ENCODE measurements around the gene ATP6V0B.
A peak's percentile ranks its signal among the peaks of the same experiment; 100 is the strongest.

ATP6V0B gene

DNA sequence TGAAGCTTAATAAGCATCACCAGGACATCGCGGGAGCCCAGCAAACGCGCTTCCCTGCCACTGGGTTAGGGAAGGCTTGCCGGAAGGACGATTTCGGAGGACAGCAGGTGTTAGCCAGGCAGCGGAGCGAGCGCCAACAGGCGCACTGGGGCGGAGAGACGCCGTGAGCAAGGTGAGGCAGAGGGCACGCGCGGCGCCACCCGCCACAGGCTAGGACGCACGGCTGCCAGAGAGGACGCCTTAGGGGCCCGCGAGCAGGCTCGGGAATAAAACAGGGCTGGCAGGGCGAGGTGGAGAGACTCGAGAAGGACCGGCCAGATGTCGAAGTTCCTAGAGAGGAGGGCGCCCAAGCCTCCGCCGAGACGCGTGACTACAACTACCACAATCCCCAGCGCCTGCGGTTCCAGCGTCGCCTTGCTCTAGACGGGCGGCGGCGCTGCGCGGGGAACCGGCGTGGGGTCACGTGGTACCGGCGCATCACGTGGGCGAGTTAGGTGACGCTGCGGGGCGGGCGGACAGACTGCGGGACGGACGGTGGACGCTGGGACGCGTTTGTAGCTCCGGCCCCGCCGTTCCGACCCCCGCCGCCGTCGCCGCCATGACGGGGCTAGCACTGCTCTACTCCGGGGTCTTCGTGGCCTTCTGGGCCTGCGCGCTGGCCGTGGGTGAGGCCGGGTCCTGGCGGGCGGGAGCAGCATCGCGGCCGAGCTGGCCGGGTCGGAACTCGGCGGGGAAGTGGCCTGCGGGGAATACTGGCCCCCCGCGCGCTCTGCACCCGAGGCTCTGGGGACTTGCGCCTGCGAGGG lies at the start of gene ATP6V0B:
Gene ATP6V0B, plus strand, starts transcription at position 518 of the 806 bp plus-strand sequence. Its CDS starts 81 bp downstream, at position 599.
- DNase-seq (ENCODE audit: low read depth in 2 of 3, low spot score in 2 of 3): peak; percentile 88 to 94 (median 89)

DNA sequence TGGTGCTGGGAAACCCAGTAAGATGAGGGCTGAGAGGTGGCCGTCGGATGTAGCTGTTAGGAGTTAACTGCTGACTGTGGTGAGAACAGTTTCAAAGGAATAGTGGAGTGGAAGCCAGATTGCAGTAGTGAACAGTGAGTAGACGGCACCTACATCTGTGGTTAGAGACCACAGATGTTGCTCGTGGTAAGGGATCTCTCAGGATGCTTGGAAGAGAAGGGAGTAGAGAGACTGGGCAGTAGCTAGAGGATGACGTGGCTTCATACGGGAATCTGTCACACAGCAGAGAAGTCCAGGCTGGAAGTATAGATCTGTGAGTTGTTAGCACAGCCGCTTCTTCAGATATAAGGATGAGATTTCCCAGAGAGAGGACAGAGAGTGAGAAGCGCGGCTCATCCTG lies 48.9 kb upstream of the ATP6V0B start:
- DNase-seq (ENCODE audit: low read depth in 2 of 3, low spot score in 2 of 3): no peak

DNA sequence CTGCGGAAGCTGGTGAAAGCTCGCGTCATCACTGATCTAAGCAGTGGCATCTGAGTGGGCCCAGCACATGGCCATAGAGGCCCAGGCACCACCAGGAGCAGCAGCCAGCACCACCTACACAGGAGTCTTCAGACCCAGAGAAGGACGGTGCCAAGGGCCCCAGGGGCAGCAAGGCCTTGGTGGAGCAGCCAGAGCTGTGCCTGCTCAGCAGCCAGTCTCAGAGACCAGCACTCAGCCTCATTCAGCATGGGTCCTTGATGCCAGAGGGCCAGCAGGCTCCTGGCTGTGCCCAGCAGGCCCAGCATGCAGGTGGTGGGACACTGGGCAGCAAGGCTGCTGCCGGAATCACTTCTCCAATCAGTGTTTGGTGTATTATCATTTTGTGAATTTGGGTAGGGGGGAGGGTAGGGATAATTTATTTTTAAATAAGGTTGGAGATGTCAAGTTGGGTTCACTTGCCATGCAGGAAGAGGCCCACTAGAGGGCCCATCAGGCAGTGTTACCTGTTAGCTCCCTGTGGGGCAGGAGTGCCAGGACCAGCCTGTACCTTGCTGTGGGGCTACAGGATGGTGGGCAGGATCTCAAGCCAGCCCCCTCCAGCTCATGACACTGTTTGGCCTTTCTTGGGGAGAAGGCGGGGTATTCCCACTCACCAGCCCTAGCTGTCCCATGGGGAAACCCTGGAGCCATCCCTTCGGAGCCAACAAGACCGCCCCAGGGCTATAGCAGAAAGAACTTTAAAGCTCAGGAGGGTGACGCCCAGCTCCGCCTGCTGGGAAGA lies 44.4 kb upstream of the ATP6V0B start:
- DNase-seq (ENCODE audit: low read depth in 2 of 3, low spot score in 2 of 3): no peak

DNA sequence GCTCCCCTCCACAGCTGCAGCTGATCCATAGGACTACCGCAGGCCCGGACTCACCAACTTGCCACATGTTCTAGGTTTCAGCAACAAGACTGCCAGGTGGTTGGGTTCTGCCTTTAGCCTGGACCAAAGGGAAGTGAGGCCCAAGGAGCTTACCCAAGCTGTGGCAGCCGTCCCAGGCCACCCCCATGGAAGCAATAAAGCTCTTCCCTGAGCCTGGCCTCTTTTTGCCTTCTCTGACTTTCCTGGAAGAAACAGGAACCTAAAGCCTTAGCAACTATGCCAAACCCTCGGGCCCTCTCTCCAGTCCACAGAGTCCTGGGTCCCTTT lies 43.8 kb upstream of the ATP6V0B start:
- DNase-seq (ENCODE audit: low read depth in 2 of 3, low spot score in 2 of 3): no peak

DNA sequence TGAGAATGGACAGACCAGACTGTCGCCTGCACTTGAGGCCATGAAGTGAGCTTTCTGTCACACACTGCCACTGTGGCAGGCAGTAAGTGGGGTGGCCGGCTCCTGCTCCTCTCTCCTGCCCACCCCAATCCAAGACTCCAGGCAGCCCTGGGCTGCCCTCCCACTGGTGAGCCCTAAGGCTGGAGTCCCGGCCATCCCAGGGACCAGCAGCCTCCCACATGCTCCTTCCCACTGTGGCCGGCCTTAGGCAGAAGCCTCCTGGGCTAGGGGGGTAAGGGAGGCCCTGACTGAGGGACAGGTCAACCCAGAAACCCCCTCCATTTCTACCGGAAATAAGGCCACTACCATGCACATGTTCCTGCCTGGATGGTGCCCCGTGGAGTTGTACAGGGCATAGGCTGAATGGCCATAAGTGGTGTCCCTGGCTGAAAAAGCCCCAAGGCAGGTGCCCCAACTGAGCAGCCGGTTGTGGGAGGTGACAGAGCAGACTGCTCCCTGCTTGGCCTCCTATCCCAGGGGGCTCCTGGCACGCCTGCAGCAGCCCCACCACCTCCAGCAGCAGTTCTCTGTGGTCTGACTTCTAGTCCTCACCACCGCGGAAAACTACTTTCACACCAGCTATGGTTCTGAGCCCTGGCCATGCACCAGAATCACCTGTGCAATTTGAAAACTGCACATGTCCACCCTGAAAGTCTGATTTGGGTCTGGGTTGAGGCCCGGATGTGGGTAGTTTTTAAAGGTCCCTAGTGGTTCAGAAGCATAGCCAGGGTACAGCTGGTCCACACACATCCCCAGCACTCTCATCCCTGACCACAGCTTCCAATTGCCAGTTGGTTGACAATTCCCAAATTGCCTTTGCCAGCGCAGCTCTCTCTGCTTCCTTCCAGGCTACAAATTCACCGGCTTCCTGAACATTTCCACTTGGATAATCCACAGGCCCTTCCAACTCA lies 42.8 kb upstream of the ATP6V0B start:
- no peak for DNase-seq (ENCODE audit: low read depth in 2 of 3, low spot score in 2 of 3)

DNA sequence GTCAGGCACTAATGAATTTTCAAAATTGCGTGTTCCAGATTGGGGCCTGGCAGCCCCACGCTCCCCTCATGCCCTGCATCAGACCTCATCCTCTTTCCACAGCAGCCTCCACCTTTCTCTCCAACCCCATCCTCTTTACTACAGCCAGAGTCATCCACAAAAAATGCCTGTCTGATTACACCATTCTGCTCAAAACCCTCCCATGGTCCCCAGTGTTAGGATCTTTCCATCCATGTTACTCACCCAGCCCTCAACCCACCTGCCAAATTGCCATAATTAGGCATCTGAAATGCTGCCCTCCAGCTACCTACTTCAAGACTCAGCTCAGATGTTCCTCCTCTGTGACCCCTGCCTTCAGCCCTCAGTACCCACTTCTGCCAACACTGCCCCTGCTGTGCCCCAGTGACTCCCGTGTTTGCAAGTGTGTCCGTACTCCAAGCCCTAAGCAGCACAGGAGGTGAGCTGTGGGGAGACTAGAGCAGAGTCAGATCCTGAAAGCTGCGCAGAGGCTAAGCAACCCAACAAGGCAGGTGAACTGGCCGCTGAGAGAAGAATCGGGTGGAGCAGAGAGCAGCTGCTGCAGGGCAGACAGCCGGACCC lies 41.9 kb upstream of the ATP6V0B start:
- no peak for DNase-seq (ENCODE audit: low read depth in 2 of 3, low spot score in 2 of 3)

DNA sequence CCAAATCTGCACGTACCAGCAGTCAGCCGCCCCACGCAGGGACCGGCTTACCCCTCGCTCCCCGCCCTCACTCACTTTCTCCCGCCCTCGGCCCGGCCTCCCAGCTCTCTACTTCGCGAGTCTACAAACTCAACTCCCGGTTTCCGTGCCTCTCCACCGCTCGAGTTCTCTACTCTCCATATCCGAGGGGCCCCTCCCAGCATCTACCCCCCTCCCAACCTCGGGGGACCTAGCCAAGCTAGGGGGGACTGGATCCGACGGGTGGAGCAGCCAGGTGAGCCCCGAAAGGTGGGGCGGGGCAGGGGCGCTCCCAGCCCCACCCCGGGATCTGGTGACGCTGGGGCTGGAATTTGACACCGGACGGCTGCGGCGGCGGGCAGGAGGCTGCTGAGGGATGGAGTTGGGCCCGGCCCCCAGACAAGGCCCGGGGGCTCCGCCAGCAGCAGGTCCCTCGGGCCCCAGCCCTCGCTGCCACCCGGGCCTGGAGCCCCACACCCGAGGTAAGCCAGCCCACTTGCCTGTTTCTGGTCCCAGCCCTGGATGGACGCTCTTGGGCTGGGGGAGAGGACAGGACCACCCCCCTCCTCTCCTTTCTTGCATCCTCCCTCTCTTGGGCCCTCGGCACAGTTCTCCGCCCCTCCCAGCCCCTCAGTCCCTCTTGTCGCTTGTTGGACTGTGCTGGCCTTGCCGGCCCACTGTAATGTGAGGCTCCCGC lies 41.2 kb upstream of the ATP6V0B start, which contains the start of gene ARTN:
Gene ARTN, plus strand, starts transcription at position 416 of the 715 bp plus-strand sequence. CDS start 1,856 bp downstream, outside the sequence.
- no peak for DNase-seq (ENCODE audit: low read depth in 2 of 3, low spot score in 2 of 3)

DNA sequence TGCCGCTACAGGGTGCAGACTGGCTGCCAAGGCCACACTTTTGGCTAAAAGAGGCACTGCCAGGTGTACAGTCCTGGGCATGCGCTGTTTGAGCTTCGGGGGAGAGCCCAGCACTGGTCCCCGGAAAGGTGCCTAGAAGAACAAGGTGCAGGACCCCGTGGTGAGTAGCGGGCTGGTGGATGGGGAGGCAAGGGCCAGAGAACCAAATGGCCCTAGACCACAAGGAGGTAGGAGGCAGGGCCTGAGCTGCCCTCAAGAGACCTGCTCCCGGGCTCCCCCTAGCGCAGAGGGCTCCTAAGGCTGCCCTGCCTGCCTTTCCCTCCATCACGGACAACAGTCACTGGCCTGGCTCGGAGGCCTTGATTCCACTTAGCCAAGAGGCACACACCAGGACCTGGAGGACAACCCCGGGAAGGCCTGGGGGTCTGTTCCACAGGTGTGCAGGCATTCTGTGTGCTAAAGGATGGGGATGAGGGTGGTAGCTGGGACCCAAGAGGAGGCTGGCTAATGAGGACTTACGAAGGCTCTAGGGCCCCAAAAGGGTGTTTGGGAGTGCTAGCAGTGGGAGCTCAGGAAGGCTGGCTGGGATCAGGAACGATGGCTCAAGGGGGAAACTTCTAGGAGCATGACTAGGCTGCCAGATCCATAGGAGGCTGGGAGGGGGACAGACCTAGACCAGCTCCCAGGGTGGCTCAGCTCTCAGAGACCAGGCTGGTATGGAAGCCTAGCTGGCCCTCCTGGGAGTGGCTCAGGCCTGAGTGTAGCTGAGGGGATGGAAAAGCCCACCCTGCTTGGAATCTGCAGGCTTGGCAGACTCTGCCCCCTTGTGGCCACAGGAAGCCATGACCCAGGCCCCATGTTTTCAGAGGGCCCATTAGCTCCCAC lies 40.4 kb upstream of the ATP6V0B start:
- peak in 2 of 3 experiments; percentile 37 to 63 for DNase-seq (ENCODE audit: low read depth in 2 of 3, low spot score in 2 of 3)

DNA sequence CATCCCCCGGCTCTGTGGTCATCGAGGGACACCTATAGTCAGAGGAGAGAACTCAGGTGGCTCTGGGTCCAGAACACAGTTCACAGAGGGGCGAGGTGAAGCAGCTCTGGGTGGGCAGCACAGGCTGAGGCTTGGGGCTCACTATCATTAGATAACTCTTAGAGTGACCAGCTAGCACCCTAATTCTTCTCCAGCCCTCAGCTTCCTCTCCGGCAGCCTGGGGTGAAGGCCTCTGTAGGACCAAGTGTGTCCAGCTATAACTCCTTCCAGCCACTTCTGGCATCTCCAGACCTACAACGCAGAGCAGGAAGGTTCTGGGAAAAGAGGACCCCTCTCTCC lies 39.8 kb upstream of the ATP6V0B start:
- no peak for DNase-seq (ENCODE audit: low read depth in 2 of 3, low spot score in 2 of 3)

DNA sequence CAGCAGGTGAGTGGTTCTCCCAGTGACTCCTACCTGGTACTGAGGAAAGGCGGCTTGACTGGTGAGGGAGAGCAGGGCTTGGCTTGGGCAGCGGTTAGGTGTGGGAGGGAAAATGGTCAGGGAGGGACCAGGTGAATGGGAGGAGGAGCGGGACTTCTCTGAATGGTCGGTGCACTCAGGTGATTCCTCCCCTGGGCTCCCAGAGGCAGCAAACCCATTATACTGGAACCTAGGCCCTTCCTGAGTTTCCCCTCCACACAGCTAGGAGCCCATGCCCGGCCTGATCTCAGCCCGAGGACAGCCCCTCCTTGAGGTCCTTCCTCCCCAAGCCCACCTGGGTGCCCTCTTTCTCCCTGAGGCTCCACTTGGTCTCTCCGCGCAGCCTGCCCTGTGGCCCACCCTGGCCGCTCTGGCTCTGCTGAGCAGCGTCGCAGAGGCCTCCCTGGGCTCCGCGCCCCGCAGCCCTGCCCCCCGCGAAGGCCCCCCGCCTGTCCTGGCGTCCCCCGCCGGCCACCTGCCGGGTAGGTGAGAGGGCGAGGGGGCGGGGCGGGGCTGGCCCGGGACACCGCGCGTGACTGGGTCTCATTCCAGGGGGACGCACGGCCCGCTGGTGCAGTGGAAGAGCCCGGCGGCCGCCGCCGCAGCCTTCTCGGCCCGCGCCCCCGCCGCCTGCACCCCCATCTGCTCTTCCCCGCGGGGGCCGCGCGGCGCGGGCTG lies 38.9 kb upstream of the ATP6V0B start:
- DNase-seq (ENCODE audit: low read depth in 2 of 3, low spot score in 2 of 3): no peak

DNA sequence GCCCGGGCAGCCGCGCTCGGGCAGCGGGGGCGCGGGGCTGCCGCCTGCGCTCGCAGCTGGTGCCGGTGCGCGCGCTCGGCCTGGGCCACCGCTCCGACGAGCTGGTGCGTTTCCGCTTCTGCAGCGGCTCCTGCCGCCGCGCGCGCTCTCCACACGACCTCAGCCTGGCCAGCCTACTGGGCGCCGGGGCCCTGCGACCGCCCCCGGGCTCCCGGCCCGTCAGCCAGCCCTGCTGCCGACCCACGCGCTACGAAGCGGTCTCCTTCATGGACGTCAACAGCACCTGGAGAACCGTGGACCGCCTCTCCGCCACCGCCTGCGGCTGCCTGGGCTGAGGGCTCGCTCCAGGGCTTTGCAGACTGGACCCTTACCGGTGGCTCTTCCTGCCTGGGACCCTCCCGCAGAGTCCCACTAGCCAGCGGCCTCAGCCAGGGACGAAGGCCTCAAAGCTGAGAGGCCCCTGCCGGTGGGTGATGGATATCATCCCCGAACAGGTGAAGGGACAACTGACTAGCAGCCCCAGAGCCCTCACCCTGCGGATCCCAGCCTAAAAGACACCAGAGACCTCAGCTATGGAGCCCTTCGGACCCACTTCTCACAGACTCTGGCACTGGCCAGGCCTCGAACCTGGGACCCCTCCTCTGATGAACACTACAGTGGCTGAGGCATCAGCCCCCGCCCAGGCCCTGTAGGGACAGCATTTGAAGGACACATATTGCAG lies 38.2 kb upstream of the ATP6V0B start:
- DNase-seq (ENCODE audit: low read depth in 2 of 3, low spot score in 2 of 3): no peak

DNA sequence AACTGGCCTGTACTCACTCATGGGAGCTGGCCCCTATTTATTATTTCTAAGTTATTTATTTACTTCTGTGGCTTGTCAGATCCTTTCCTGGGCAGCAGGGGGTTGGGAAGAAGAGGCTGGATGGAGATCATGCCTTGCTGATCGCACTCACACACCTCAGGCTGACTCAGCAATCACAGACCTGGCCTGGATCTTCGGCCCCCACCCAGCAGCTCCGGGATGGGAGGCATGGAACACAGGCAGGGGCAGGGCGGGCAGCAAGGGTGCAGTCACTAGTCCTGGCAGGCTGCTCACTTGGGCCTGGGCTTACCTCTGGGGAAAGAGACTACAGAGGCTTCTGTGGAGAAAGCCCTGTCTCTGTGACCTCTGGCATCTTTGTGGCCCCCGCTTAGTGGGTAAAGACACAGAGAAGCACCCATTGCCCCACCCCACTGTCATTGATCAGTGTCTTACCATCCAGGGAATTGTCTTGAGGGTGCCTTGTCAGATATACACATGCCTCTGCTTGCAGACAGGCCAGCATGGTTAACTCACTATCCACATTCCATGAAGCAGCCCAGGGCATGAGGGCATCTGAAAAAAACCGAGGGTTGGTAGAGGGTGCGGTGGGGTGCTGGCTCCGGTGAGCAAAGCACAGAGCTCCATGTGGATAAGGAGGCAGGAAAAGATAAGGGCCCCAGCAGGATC lies 37.4 kb upstream of the ATP6V0B start:
- DNase-seq (ENCODE audit: low read depth in 2 of 3, low spot score in 2 of 3): no peak

DNA sequence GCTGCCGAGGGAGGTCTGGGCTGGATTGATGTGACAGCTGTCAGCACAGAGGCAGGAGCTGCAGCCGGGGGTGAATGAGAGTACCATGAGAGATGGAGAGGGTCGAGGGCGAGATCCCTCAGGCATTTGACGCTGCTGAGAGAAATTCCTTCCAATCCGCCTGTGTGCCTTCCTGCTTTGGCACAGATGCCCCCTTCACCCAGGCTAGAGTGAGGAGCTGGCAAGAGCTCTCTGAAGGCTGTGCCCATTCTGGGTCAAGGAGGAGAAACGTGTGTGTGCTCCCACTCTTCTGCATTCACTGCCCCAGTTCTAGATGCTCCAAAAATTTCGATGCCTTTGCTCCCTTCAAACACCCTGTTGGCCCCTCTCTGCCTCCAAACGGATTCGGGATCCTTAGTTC lies 36.4 kb upstream of the ATP6V0B start:
- no peak for DNase-seq (ENCODE audit: low read depth in 2 of 3, low spot score in 2 of 3)

DNA sequence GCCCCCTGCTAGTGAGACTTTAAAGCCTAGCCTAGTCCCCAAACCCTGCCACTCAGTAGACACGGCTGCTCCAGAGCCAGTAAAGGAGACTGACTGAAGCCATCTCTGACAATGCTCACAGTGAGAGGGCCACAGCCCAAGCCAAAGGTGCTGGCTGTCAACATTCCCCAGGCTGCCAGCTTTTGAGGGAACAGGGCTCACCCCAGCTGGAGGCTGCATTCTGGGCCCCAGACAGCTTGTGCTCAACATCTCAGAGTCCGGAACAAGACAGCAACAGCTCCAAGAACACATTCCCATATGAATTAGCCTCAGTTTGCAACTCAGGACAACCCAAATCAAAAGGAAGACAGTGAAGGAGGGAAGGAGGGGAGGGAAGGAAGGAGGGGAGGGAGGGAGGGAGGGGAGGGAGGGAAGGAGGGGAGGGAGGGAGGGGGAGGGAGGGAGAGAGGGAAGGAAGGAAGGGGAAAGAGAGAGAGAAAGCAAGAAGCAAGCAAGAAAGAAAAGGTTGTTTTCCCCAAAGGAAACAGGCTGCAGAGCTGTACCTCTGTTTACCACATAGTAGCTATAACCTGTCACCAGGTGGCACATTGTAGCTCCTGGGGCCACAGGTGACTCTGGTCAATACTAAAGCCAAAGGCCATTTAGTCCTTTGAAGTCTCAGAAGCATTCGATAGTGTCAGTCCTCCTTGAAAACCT lies 35.7 kb upstream of the ATP6V0B start:
- DNase-seq (ENCODE audit: low read depth in 2 of 3, low spot score in 2 of 3): no peak

DNA sequence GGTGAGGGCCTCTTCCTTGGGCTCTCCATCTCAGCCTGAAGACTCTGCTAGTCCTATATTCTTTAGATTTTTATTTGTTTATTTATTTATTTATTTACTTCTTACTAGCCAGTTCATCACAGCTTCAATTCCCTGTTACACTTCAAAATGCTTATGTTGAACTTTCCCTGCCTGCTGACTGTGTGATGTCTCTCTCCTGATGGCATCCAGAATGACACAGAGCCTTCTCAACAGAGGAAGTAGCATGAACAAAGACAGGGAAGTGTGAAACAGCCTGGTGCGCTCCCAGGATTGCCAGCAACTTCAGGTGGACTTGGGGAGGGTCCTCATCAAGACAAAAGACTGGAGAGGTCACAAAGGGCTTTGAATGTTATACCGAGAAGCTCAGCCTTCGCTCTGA lies 32.3 kb upstream of the ATP6V0B start:
- DNase-seq (ENCODE audit: low read depth in 2 of 3, low spot score in 2 of 3): no peak

DNA sequence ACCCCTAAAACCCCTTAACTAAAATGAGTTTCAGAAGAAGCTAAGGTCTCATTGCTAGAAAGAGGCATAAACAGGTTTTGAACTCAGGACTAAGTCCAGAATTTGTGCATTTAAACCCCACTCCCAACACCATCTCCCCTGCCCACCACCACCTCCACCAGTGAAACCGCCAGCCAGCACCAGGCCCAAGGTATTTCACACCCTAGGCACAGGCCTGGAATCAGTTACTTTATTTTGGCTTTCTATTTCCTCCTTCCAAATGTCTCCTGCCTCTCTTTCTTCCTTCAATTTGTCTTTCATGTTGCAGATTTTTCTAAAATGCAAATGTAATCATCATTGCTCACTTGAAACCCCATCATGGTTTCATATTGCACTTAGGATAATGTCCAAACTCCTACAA lies 29.9 kb upstream of the ATP6V0B start:
- DNase-seq (ENCODE audit: low read depth in 2 of 3, low spot score in 2 of 3): no peak

DNA sequence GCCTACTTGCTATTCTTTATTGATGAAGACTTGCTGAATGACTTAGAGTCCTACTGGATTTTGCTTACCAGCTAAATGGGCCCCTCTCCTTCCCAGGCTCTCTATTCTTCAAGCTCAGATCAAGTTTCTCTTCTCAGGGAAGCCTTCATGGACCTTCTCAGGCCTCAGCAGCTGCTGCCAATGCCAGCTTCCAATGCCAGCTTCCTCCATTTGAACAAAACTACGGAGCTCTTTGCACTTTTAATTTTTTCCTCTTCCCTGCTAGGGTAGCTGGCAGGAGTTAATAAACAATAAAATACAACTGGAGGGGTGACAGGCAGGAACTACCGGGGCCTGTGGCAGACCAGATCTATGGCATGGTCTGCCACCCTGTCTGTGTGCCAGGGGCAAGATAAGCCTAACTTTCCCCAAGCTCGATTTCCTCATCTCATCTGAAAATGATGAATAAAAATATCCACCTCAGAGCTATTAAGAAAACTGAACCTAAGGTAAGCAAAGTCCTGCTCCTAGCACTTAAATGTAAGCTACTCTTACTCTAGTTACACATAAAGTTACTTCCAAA lies 29.0 kb upstream of the ATP6V0B start:
- no peak for DNase-seq (ENCODE audit: low read depth in 2 of 3, low spot score in 2 of 3)
